ENCODE measurements around the gene ASB4.

GRCh38 chr7:95539426-95539825 lies 53.7 kb downstream of the ASB4 start:
- TF ChIP-seq POLR2AphosphoS5 (IDR thresholded peaks at IDR 0.05; ENCODE audit: insufficient read depth, low read depth, low read length) (no peak), CTCF (IDR thresholded peaks at IDR 0.05; ENCODE audit: extremely low read depth in 1 of 2, insufficient read depth in 1 of 2, low read depth in 1 of 2, low read length in 2 of 2) (no peak), JUN (IDR thresholded peaks at IDR 0.05; ENCODE audit: borderline replicate concordance, insufficient read depth, insufficient read length, low read depth) (no peak), EZH2 (IDR thresholded peaks at IDR 0.05; ENCODE audit: borderline replicate concordance, low read depth, low read length, severe bottlenecking) (no peak), MAX (IDR thresholded peaks at IDR 0.05; ENCODE audit: insufficient read depth, insufficient read length) (no peak), POLR2A (IDR thresholded peaks at IDR 0.05; ENCODE audit: low read depth, low read length) (no peak)

Measured in endothelial cell of umbilical vein (primary cell).